ENCODE results near the gene MRPL10.

MRPL10 gene

GRCh38 chr17:47810200-47810821 lies 21.0 kb downstream of the MRPL10 start:
- Histone ChIP-seq H3K27me3 (ENCODE audit: control insufficient read depth, insufficient read depth, low read length) (no peaks in the 10 kb centered on the region), H3K36me3 (ENCODE audit: control insufficient read depth, insufficient read depth, low read length) (peaks cover 30% of the 10 kb centered on the region), H3K9me3 (ENCODE audit: control insufficient read depth, insufficient read depth, low read depth, low read length) (no peaks in the 10 kb centered on the region), H3K27ac (ENCODE audit: low read depth, low read length) (no peak overlapping the region), H3K4me3 (ENCODE audit: low read depth, low read length) (no peak overlapping the region), H3K4me1 (ENCODE audit: control insufficient read depth, insufficient read depth, low read length) (peaks cover 7% of the 10 kb centered on the region; the same call in 1 of the 2 replicates), H3K9ac (ENCODE audit: low read length) (no peak overlapping the region)

- Histone ChIP-seq H3K4me1 (ENCODE audit: control insufficient read depth, insufficient read depth, low read length) (peaks cover 7% of the 10 kb centered on the region; the same call in 1 of the 2 replicates), H3K9ac (ENCODE audit: low read length) (no peak overlapping the region), H3K4me3 (ENCODE audit: low read depth, low read length) (no peak overlapping the region), H3K36me3 (ENCODE audit: control insufficient read depth, insufficient read depth, low read length) (peaks cover 27% of the 10 kb centered on the region), H3K27me3 (ENCODE audit: control insufficient read depth, insufficient read depth, low read length) (no peaks in the 10 kb centered on the region; the same call in 1 of the 2 replicates), H3K9me3 (ENCODE audit: control insufficient read depth, insufficient read depth, low read depth, low read length) (no peaks in the 10 kb centered on the region), H3K27ac (ENCODE audit: low read depth, low read length) (no peak overlapping the region)
Observed at GRCh38 chr17:47808830-47809480, 22.4 kb downstream of the MRPL10 start.

- peaks cover 27% of the 10 kb centered on the region for H3K36me3 ChIP-seq (ENCODE audit: control insufficient read depth, insufficient read depth, low read length)
- H3K27ac ChIP-seq (ENCODE audit: low read depth, low read length) = no peak overlapping the region
- H3K9me3 ChIP-seq (ENCODE audit: control insufficient read depth, insufficient read depth, low read depth, low read length) = no peaks in the 10 kb centered on the region
- H3K4me1 ChIP-seq (ENCODE audit: control insufficient read depth, insufficient read depth, low read length) = peaks cover 7% of the 10 kb centered on the region; the same call in 1 of the 2 replicates
- H3K27me3 ChIP-seq (ENCODE audit: control insufficient read depth, insufficient read depth, low read length) = no peaks in the 10 kb centered on the region; the same call in 1 of the 2 replicates
- no peak overlapping the region for H3K4me3 ChIP-seq (ENCODE audit: low read depth, low read length)
- no peak overlapping the region for H3K9ac ChIP-seq (ENCODE audit: low read length)
Observed at GRCh38 chr17:47808036-47808829, 23.1 kb downstream of the MRPL10 start.

GRCh38 chr17:47807421-47807820 lies 23.9 kb downstream of the MRPL10 start:
- peaks cover 7% of the 10 kb centered on the region; the same call in 1 of the 2 replicates for H3K4me1 ChIP-seq (ENCODE audit: control insufficient read depth, insufficient read depth, low read length)
- H3K27me3 ChIP-seq (ENCODE audit: control insufficient read depth, insufficient read depth, low read length) = no peaks in the 10 kb centered on the region; the same call in 1 of the 2 replicates
- H3K4me3 ChIP-seq (ENCODE audit: low read depth, low read length) = no peak overlapping the region
- H3K9ac ChIP-seq (ENCODE audit: low read length) = no peak overlapping the region
- H3K36me3 ChIP-seq (ENCODE audit: control insufficient read depth, insufficient read depth, low read length) = peaks cover 27% of the 10 kb centered on the region
- no peaks in the 10 kb centered on the region for H3K9me3 ChIP-seq (ENCODE audit: control insufficient read depth, insufficient read depth, low read depth, low read length)
- H3K27ac ChIP-seq (ENCODE audit: low read depth, low read length) = no peak overlapping the region

GRCh38 chr17:47806913-47807255 lies 24.5 kb downstream of the MRPL10 start:
- H3K4me1 ChIP-seq (ENCODE audit: control insufficient read depth, insufficient read depth, low read length) = peaks cover 7% of the 10 kb centered on the region; the same call in 1 of the 2 replicates
- H3K4me3 ChIP-seq (ENCODE audit: low read depth, low read length) = no peak overlapping the region
- peaks cover 27% of the 10 kb centered on the region for H3K36me3 ChIP-seq (ENCODE audit: control insufficient read depth, insufficient read depth, low read length)
- H3K9me3 ChIP-seq (ENCODE audit: control insufficient read depth, insufficient read depth, low read depth, low read length) = no peaks in the 10 kb centered on the region
- no peaks in the 10 kb centered on the region; the same call in 1 of the 2 replicates for H3K27me3 ChIP-seq (ENCODE audit: control insufficient read depth, insufficient read depth, low read length)
- H3K9ac ChIP-seq (ENCODE audit: low read length) = no peak overlapping the region
- H3K27ac ChIP-seq (ENCODE audit: low read depth, low read length) = no peak overlapping the region

GRCh38 chr17:47806026-47806912 lies 25.1 kb downstream of the MRPL10 start:
- Histone ChIP-seq H3K27ac (ENCODE audit: low read depth, low read length) (no peak overlapping the region), H3K4me3 (ENCODE audit: low read depth, low read length) (no peak overlapping the region), H3K9me3 (ENCODE audit: control insufficient read depth, insufficient read depth, low read depth, low read length) (no peaks in the 10 kb centered on the region)

GRCh38 chr17:47804461-47804860 lies 26.9 kb downstream of the MRPL10 start:
- Histone ChIP-seq H3K4me3 (ENCODE audit: low read depth, low read length) (no peak overlapping the region), H3K36me3 (ENCODE audit: control insufficient read depth, insufficient read depth, low read length) (peaks cover 25% of the 10 kb centered on the region), H3K4me1 (ENCODE audit: control insufficient read depth, insufficient read depth, low read length) (no peaks in the 10 kb centered on the region), H3K27me3 (ENCODE audit: control insufficient read depth, insufficient read depth, low read length) (no peaks in the 10 kb centered on the region; the same call in 1 of the 2 replicates), H3K9me3 (ENCODE audit: control insufficient read depth, insufficient read depth, low read depth, low read length) (no peaks in the 10 kb centered on the region), H3K9ac (ENCODE audit: low read length) (no peak overlapping the region), H3K27ac (ENCODE audit: low read depth, low read length) (no peak overlapping the region)

More at GRCh38 chr17:47806026-47806912, 25.1 kb downstream of the MRPL10 start:
- no peaks in the 10 kb centered on the region; the same call in 1 of the 2 replicates for H3K27me3 ChIP-seq (ENCODE audit: control insufficient read depth, insufficient read depth, low read length)
- no peak overlapping the region for H3K9ac ChIP-seq (ENCODE audit: low read length)
- peaks cover 27% of the 10 kb centered on the region for H3K36me3 ChIP-seq (ENCODE audit: control insufficient read depth, insufficient read depth, low read length)
- H3K4me1 ChIP-seq (ENCODE audit: control insufficient read depth, insufficient read depth, low read length) = peaks cover 7% of the 10 kb centered on the region; the same call in 1 of the 2 replicates

GRCh38 chr17:47803751-47804150 lies 27.6 kb downstream of the MRPL10 start:
- H3K4me1 ChIP-seq (ENCODE audit: control insufficient read depth, insufficient read depth, low read length) = no peaks in the 10 kb centered on the region
- peaks cover 18% of the 10 kb centered on the region for H3K36me3 ChIP-seq (ENCODE audit: control insufficient read depth, insufficient read depth, low read length)
- no peak overlapping the region for H3K27ac ChIP-seq (ENCODE audit: low read depth, low read length)
- no peaks in the 10 kb centered on the region for H3K9me3 ChIP-seq (ENCODE audit: control insufficient read depth, insufficient read depth, low read depth, low read length)
- no peaks in the 10 kb centered on the region; the same call in 1 of the 2 replicates for H3K27me3 ChIP-seq (ENCODE audit: control insufficient read depth, insufficient read depth, low read length)
- H3K9ac ChIP-seq (ENCODE audit: low read length) = no peak overlapping the region
- H3K4me3 ChIP-seq (ENCODE audit: low read depth, low read length) = no peak overlapping the region

GRCh38 chr17:47803201-47803600 lies 28.1 kb downstream of the MRPL10 start:
- Histone ChIP-seq H3K27ac (ENCODE audit: low read depth, low read length) (no peak overlapping the region), H3K27me3 (ENCODE audit: control insufficient read depth, insufficient read depth, low read length) (no peaks in the 10 kb centered on the region; the same call in 1 of the 2 replicates), H3K9me3 (ENCODE audit: control insufficient read depth, insufficient read depth, low read depth, low read length) (no peaks in the 10 kb centered on the region), H3K4me3 (ENCODE audit: low read depth, low read length) (no peak overlapping the region), H3K9ac (ENCODE audit: low read length) (no peak overlapping the region), H3K36me3 (ENCODE audit: control insufficient read depth, insufficient read depth, low read length) (peaks cover 12% of the 10 kb centered on the region), H3K4me1 (ENCODE audit: control insufficient read depth, insufficient read depth, low read length) (no peaks in the 10 kb centered on the region)

- Histone ChIP-seq H3K4me1 (ENCODE audit: control insufficient read depth, insufficient read depth, low read length) (no peaks in the 10 kb centered on the region), H3K36me3 (ENCODE audit: control insufficient read depth, insufficient read depth, low read length) (peaks cover 5% of the 10 kb centered on the region), H3K27ac (ENCODE audit: low read depth, low read length) (no peak overlapping the region), H3K4me3 (ENCODE audit: low read depth, low read length) (no peak overlapping the region), H3K9ac (ENCODE audit: low read length) (no peak overlapping the region), H3K9me3 (ENCODE audit: control insufficient read depth, insufficient read depth, low read depth, low read length) (no peaks in the 10 kb centered on the region), H3K27me3 (ENCODE audit: control insufficient read depth, insufficient read depth, low read length) (no peaks in the 10 kb centered on the region; the same call in 1 of the 2 replicates)
Observed at GRCh38 chr17:47802341-47803022, 28.9 kb downstream of the MRPL10 start.

All from HUES6 (cell line).